NB4 (cell line): Measurements from ENCODE around the gene NTHL1.

Experiments used
- CTCF ChIP-seq: IDR thresholded peaks from one replicate; pipeline ENCODE4 v1.5.1; 2012; ENCODE audit warnings: low read depth, low read length
- MYC ChIP-seq: IDR thresholded peaks from 2 replicates; pipeline ENCODE4 v1.6.1; 2011; ENCODE audit warnings: low read depth, low read length
- POLR2A ChIP-seq: IDR thresholded peaks from 2 replicates; pipeline ENCODE4 v1.6.1; 2011; ENCODE audit warnings: mild to moderate bottlenecking; ENCODE audit not compliant: insufficient read length; ENCODE audit errors: extremely low read depth

DNA sequence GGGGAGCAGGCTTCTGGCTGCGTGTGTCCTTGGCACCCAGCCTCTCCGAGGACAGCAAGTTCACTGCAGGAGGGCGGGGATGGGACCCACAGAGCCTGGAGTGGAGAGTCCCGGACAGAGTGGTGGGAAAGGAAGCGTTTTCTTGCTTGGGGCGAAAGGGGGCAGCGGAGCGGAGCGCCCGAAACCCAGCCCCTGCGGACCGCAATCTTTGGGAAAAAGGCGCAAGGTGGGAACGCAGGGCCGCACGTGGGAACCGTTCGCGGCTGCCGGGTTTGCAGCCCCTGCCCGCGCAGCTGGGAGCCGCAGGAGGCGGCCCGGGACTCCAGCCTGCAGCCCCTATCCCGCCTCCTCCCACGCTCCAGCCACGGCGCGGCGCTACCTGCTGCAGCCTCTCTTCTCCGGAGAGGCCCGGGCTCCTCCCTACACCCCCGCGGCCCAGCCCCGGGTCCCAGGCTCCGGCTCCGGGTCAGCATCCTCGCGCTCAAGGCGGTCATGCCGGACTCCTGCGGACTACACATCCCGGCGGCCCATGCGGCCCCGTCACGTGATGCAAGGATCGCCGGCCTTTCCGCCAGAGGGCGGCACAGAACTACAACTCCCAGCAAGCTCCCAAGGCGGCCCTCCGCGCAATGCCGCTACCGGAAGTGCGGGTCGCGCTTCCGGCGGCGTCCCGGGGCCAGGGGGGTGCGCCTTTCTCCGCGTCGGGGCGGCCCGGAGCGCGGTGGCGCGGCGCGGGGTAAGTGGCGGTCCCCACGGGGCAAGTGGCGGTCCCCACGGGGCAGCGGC is at the start of gene NTHL1, which contains the start of gene TSC2:
- TF ChIP-seq CTCF (no peak), POLR2A (peak; percentile 42), MYC (peak; percentile 78)
